ENCODE results near the gene NPAS1.

- TF ChIP-seq CTCF (IDR thresholded peaks at IDR 0.05) (no peak), POLR2A (IDR thresholded peaks at IDR 0.05) (no peak)
Observed at GRCh38 chr19:46972311-46972710, 47.3 kb upstream of the NPAS1 start.

Measured in Peyer's patch (tissue), 4 donors.